T-cell (primary cell): ENCODE measurements around the gene RFX2. TPM values are rescaled to one million over a fixed set of nuclear protein-coding genes. Genes with fewer than 3 reads are reported as not detected.

Source experiments
- ATAC-seq, 4 experiments: fragments of 200-7000 bp in 3 of 4; fragments of 150-1000 bp in 1 of 4; cut with Tn5 transposase; replicated peaks in 1 of 4; 1 replicate in 3 of 4; 2 replicates in 1 of 4; pipeline ENCODE4 v1.10.0; 2021; ENCODE audit warnings: moderate library complexity in 3 of 4, mild to moderate bottlenecking in 2 of 4, moderate number of reproducible peaks in 1 of 4
- CTCF ChIA-PET, 2 donors: fragments of 300-600 bp; sonication (Branson Sonifier 250); formaldehyde crosslinking; loops; one replicate each; lab custom pipeline; 2022; ENCODE audit warnings: antibody characterized with exemption in 2 of 2; lab: Charles Lee
- POLR2A ChIA-PET, 2 donors: fragments of 300-600 bp; sonication (Branson Sonifier 250); formaldehyde crosslinking; loops; one replicate each; lab custom pipeline; 2022; ENCODE audit warnings: antibody characterized with exemption in 2 of 2; lab: Charles Lee
- DNase-seq, 35 experiments: peaks; one replicate each; pipeline versions ENCODE4 v3.0.0 to v3.0.0-alpha.2; 2013 to 2023
- H3K27ac ChIP-seq: one replicate; pipeline ENCODE4 v1.5.1; 2013; ENCODE audit warnings: low read length
- H3K27me3 ChIP-seq, 2 experiments: replicated peaks in 1 of 2; 1 replicate in 1 of 2; 2 replicates in 1 of 2; pipeline versions ENCODE4 v1.6.1 to v1.7.0; 2013; ENCODE audit warnings: low read length in 1 of 2, mixed read lengths in 1 of 2; ENCODE audit not compliant: control insufficient read depth in 2 of 2, insufficient read depth in 2 of 2; ENCODE audit errors: extremely low read depth in 1 of 2
- H3K36me3 ChIP-seq, 2 donors: 1 replicate in 1 of 2; 2 replicates in 1 of 2; pipeline versions ENCODE4 v1.6.1 to v1.7.0; 2013; ENCODE audit warnings: low read length in 1 of 2; ENCODE audit not compliant: control insufficient read depth in 2 of 2, insufficient read depth in 1 of 2; ENCODE audit errors: extremely low read depth in 1 of 2
- H3K4me1 ChIP-seq, 2 experiments: 1 replicate in 1 of 2; 2 replicates in 1 of 2; pipeline versions ENCODE4 v1.6.1 to v1.7.0; 2013; ENCODE audit warnings: low read length in 2 of 2, mixed read lengths in 1 of 2; ENCODE audit not compliant: insufficient read depth in 2 of 2, control insufficient read depth in 1 of 2; ENCODE audit errors: extremely low read depth in 1 of 2
- H3K4me3 ChIP-seq, 2 donors: 1 replicate in 1 of 2; 2 replicates in 1 of 2; pipeline versions ENCODE4 v1.5.1 to v1.7.0; 2013; ENCODE audit warnings: mild to moderate bottlenecking in 2 of 2, low read length in 1 of 2, moderate library complexity in 1 of 2; ENCODE audit not compliant: control insufficient read depth in 1 of 2; ENCODE audit errors: extremely low read depth in 1 of 2
- H3K9me3 ChIP-seq: 2 replicates; pipeline ENCODE4 v1.7.0; 2013
- H3K27ac Mint-ChIP-seq, 2 donors: one replicate each; pipeline ENCODE4 v1.8.0; 2020 to 2021; ENCODE audit warnings: mild to moderate bottlenecking in 2 of 2, mixed read lengths in 2 of 2
- H3K27me3 Mint-ChIP-seq, 2 donors: one replicate each; pipeline ENCODE4 v1.8.0; 2021 to 2022; ENCODE audit warnings: mixed read lengths in 2 of 2
- H3K36me3 Mint-ChIP-seq: one replicate; pipeline ENCODE4 v1.8.0; 2021; ENCODE audit warnings: mixed read lengths
- H3K4me1 Mint-ChIP-seq, 3 donors: one replicate each; pipeline ENCODE4 v1.8.0; 2020 to 2022; ENCODE audit warnings: mixed read lengths in 3 of 3, mild to moderate bottlenecking in 1 of 3
- H3K4me3 Mint-ChIP-seq, 3 donors: one replicate each; pipeline ENCODE4 v1.8.0; 2020 to 2022; ENCODE audit warnings: mild to moderate bottlenecking in 3 of 3, mixed read lengths in 3 of 3, moderate library complexity in 3 of 3
- H3K9me3 Mint-ChIP-seq, 3 donors: one replicate each; pipeline ENCODE4 v1.8.0; 2020 to 2022; ENCODE audit warnings: mixed read lengths in 3 of 3
- WGBS: methylation state at CpG from one replicate; pipeline ENCODE4 v1.1.5; 2013; ENCODE audit warnings: missing lambda C conversion rate; ENCODE audit not compliant: insufficient coverage; 5-methylcytosine and 5-hydroxymethylcytosine counted together
- total RNA-seq, 35 experiments: library from RNA in 6 of 35; stranded (reverse) in 6 of 35; fragments of 120-200 nt in 1 of 35; gene quantifications; one replicate each; pipeline versions ENCODE4 v1.2.1 to v1.2.4 and lab custom pipeline; 2013 to 2026

RFX2 gene
- total RNA-seq, 5 donors from 2014 or later (not counting 1 experiment from before 2014, with no cell fraction given) = 4.7 to 11.6 (median 7.8) TPM

GRCh38 chr19:6047741-6048251, 62.5 kb downstream of the RFX2 start:
- H3K4me1 ChIP-seq = peaks cover 0 to 3% of the 10 kb centered on the region in 2 experiments
- no peak overlapping the region for H3K27ac ChIP-seq
- Mint-ChIP-seq H3K27me3 (no peaks in the 10 kb centered on the region), H3K4me1 (peaks cover 4 to 6% (median 5%) of the 10 kb centered on the region in 3 donors), H3K36me3 (no peaks in the 10 kb centered on the region), H3K4me3 (no peak overlapping the region), H3K27ac (no peak overlapping the region), H3K9me3 (no peaks in the 10 kb centered on the region)
- peaks cover 0 to 3% of the 10 kb centered on the region in 2 donors for H3K36me3 ChIP-seq
- no peaks in the 10 kb centered on the region for H3K9me3 ChIP-seq
- POLR2A ChIA-PET = interaction anchor here in 1 of 2 donors (0.5 kb wide), 1 partner anchor 325 kb away, joined by 6 read pairs; no protein-coding TSS in a partner anchor
- ATAC-seq (no peak), DNase-seq (no peak)
- H3K27me3 ChIP-seq = peaks cover 0 to 6% of the 10 kb centered on the region in 2 experiments
- CTCF ChIA-PET = interaction anchor here (0.5 to 3.0 kb wide), 8 partner anchors 21 to 1516 kb away, joined by 3 to 28 read pairs (median 3); no protein-coding TSS in a partner anchor
- 70% methylated on average over 5 of the region's 8 CpGs for WGBS
- no peak overlapping the region for H3K4me3 ChIP-seq

- Mint-ChIP-seq H3K4me1 (peaks cover 4 to 6% (median 5%) of the 10 kb centered on the region in 3 donors), H3K27me3 (no peaks in the 10 kb centered on the region), H3K9me3 (no peaks in the 10 kb centered on the region), H3K4me3 (no peak overlapping the region), H3K36me3 (no peaks in the 10 kb centered on the region), H3K27ac (no peak overlapping the region)
- Histone ChIP-seq H3K9me3 (no peaks in the 10 kb centered on the region), H3K4me3 (no peak overlapping the region), H3K36me3 (peaks cover 0 to 3% of the 10 kb centered on the region in 2 donors), H3K4me1 (peaks cover 0 to 3% of the 10 kb centered on the region in 2 experiments), H3K27ac (no peak overlapping the region), H3K27me3 (peaks cover 0 to 6% of the 10 kb centered on the region in 2 experiments)
- ATAC-seq (no peak), DNase-seq (no peak)
- POLR2A ChIA-PET = interaction anchor here in 1 of 2 donors (0.5 kb wide), 1 partner anchor 326 kb away, joined by 6 read pairs; no protein-coding TSS in a partner anchor
- WGBS = 95% methylated on average over 18 of the region's 18 CpGs
- CTCF ChIA-PET = interaction anchor here in 1 of 2 donors (3.0 kb wide), 1 partner anchor 79 kb away, joined by 28 read pairs; no protein-coding TSS in a partner anchor
These were observed 63.0 kb downstream of the RFX2 start for GRCh38 chr19:6047256-6047655.

GRCh38 chr19:6045108-6045507, 65.2 kb downstream of the RFX2 start:
- Histone ChIP-seq H3K4me1 (peaks cover 0 to 3% of the 10 kb centered on the region in 2 experiments), H3K36me3 (peaks cover 0 to 6% of the 10 kb centered on the region in 2 donors), H3K9me3 (no peaks in the 10 kb centered on the region), H3K4me3 (no peak overlapping the region), H3K27ac (no peak overlapping the region), H3K27me3 (peaks cover 0 to 6% of the 10 kb centered on the region in 2 experiments)
- H3K27me3 Mint-ChIP-seq = no peaks in the 10 kb centered on the region
- H3K27ac Mint-ChIP-seq = no peak overlapping the region
- peaks cover 4 to 6% (median 5%) of the 10 kb centered on the region in 3 donors for H3K4me1 Mint-ChIP-seq
- H3K36me3 Mint-ChIP-seq = no peaks in the 10 kb centered on the region
- ChIA-PET POLR2A (no interaction called here), CTCF (no interaction called here)
- no peak overlapping the region for H3K4me3 Mint-ChIP-seq
- DNase-seq (no peak), ATAC-seq (no peak)
- WGBS = 94% methylated on average over 7 of the region's 7 CpGs
- no peaks in the 10 kb centered on the region for H3K9me3 Mint-ChIP-seq

- H3K36me3 ChIP-seq = peaks cover 0 to 7% of the 10 kb centered on the region in 2 donors
- Mint-ChIP-seq H3K36me3 (peaks cover 2% of the 10 kb centered on the region), H3K4me1 (peaks cover 4 to 6% (median 5%) of the 10 kb centered on the region in 3 donors), H3K4me3 (no peak overlapping the region), H3K9me3 (no peaks in the 10 kb centered on the region), H3K27ac (no peak overlapping the region), H3K27me3 (no peaks in the 10 kb centered on the region)
- ChIA-PET CTCF (no interaction called here), POLR2A (no interaction called here)
- WGBS = 91% methylated on average over 21 of the region's 21 CpGs
- H3K4me3 ChIP-seq = no peak overlapping the region
- no peaks in the 10 kb centered on the region for H3K9me3 ChIP-seq
- H3K27me3 ChIP-seq = peaks cover 0 to 6% of the 10 kb centered on the region in 2 experiments
- DNase-seq (no peak), ATAC-seq (no peak)
- H3K4me1 ChIP-seq = peaks cover 0 to 3% of the 10 kb centered on the region in 2 experiments
- H3K27ac ChIP-seq = no peak overlapping the region
These were observed 66.1 kb downstream of the RFX2 start for GRCh38 chr19:6044056-6044805.

GRCh38 chr19:6042776-6043726, 67.2 kb downstream of the RFX2 start:
- Mint-ChIP-seq H3K27ac (no peak overlapping the region), H3K4me3 (no peak overlapping the region), H3K4me1 (no peaks in the 10 kb centered on the region), H3K36me3 (peaks cover 5% of the 10 kb centered on the region), H3K9me3 (no peaks in the 10 kb centered on the region), H3K27me3 (no peaks in the 10 kb centered on the region)
- no peak overlapping the region for H3K27ac ChIP-seq
- CTCF ChIA-PET = interaction anchor here in 1 of 2 donors (0.8 kb wide), 1 partner anchor 83 kb away, joined by 4 read pairs; no protein-coding TSS in a partner anchor
- H3K4me3 ChIP-seq = no peak overlapping the region
- H3K9me3 ChIP-seq = no peaks in the 10 kb centered on the region
- no peaks in the 10 kb centered on the region for H3K4me1 ChIP-seq
- H3K27me3 ChIP-seq = peaks cover 0 to 3% of the 10 kb centered on the region in 2 experiments
- ATAC-seq (no peak), DNase-seq (no peak)
- peaks cover 0 to 9% of the 10 kb centered on the region in 2 donors for H3K36me3 ChIP-seq
- POLR2A ChIA-PET = no interaction called here
- 84% methylated on average over 6 of the region's 12 CpGs for WGBS
